ENCODE results near the gene SPAG16.

Gene SPAG16

GRCh38 chr2:214103276-214104001 lies 819.2 kb downstream of the SPAG16 start:
- Histone ChIP-seq H3K4me2 (ENCODE audit: low read depth, low read length, poor library complexity, severe bottlenecking) (no peak overlapping the region), H3K36me3 (ENCODE audit: low read length) (no peaks in the 10 kb centered on the region), H4K20me1 (ENCODE audit: low read depth, low read length) (no peaks in the 10 kb centered on the region), H3K27ac (ENCODE audit: low read depth, low read length) (no peak overlapping the region), H3K79me2 (ENCODE audit: insufficient read depth, low read length) (no peaks in the 10 kb centered on the region), H3K9me3 (ENCODE audit: insufficient read depth, low read length) (no peaks in the 10 kb centered on the region), H3K9me2 (replicated peaks; ENCODE audit: insufficient read depth, low read length) (no peaks in the 10 kb centered on the region; the same call in 1 of the 2 replicates), H3K27me3 (ENCODE audit: low read length) (no peaks in the 10 kb centered on the region), H2AFZ (ENCODE audit: low read depth, low read length, severe bottlenecking) (no peak overlapping the region), H3K9ac (ENCODE audit: low read length) (no peak overlapping the region), H3F3A (ENCODE audit: insufficient read depth) (no peaks in the 10 kb centered on the region), H3K4me3 (ENCODE audit: insufficient read depth, low read length, poor library complexity, severe bottlenecking) (no peak overlapping the region)
- TF ChIP-seq CTCF (IDR thresholded peaks at IDR 0.05; ENCODE audit: insufficient read depth, low read length, poor library complexity, severe bottlenecking) (no peak), EZH2phosphoT487 (conservative IDR thresholded peaks at IDR 0.05; ENCODE audit: low read length) (no peak)

- H3K9ac ChIP-seq (ENCODE audit: low read length), result no peak overlapping the region
- no peak overlapping the region for H2AFZ ChIP-seq (ENCODE audit: low read depth, low read length, severe bottlenecking)
- H3K9me3 ChIP-seq (ENCODE audit: insufficient read depth, low read length), result no peaks in the 10 kb centered on the region
- H3K27me3 ChIP-seq (ENCODE audit: low read length), result no peaks in the 10 kb centered on the region
- no peaks in the 10 kb centered on the region for H3K79me2 ChIP-seq (ENCODE audit: insufficient read depth, low read length)
- no peaks in the 10 kb centered on the region; the same call in 1 of the 2 replicates for H3K9me2 ChIP-seq (replicated peaks; ENCODE audit: insufficient read depth, low read length)
- no peak for TF ChIP-seq EZH2phosphoT487 (conservative IDR thresholded peaks at IDR 0.05; ENCODE audit: low read length)
- no peak overlapping the region for H3K4me3 ChIP-seq (ENCODE audit: insufficient read depth, low read length, poor library complexity, severe bottlenecking)
- no peaks in the 10 kb centered on the region for H3K36me3 ChIP-seq (ENCODE audit: low read length)
- H3F3A ChIP-seq (ENCODE audit: insufficient read depth), result no peaks in the 10 kb centered on the region
- no peak overlapping the region for H3K27ac ChIP-seq (ENCODE audit: low read depth, low read length)
- H4K20me1 ChIP-seq (ENCODE audit: low read depth, low read length), result no peaks in the 10 kb centered on the region
- no peak overlapping the region for H3K4me2 ChIP-seq (ENCODE audit: low read depth, low read length, poor library complexity, severe bottlenecking)
These were observed 820.0 kb downstream of the SPAG16 start for GRCh38 chr2:214104219-214104618.

GRCh38 chr2:214104967-214105366 lies 820.7 kb downstream of the SPAG16 start:
- no peak overlapping the region for H2AFZ ChIP-seq (ENCODE audit: low read depth, low read length, severe bottlenecking)
- H4K20me1 ChIP-seq (ENCODE audit: low read depth, low read length), result no peaks in the 10 kb centered on the region
- H3K9me2 ChIP-seq (replicated peaks; ENCODE audit: insufficient read depth, low read length), result no peaks in the 10 kb centered on the region; the same call in 1 of the 2 replicates
- no peaks in the 10 kb centered on the region for H3K27me3 ChIP-seq (ENCODE audit: low read length)
- H3K9ac ChIP-seq (ENCODE audit: low read length), result no peak overlapping the region
- H3K4me2 ChIP-seq (ENCODE audit: low read depth, low read length, poor library complexity, severe bottlenecking), result no peak overlapping the region
- H3K79me2 ChIP-seq (ENCODE audit: insufficient read depth, low read length), result no peaks in the 10 kb centered on the region
- H3K36me3 ChIP-seq (ENCODE audit: low read length), result no peaks in the 10 kb centered on the region
- no peaks in the 10 kb centered on the region for H3K9me3 ChIP-seq (ENCODE audit: insufficient read depth, low read length)
- H3F3A ChIP-seq (ENCODE audit: insufficient read depth), result no peaks in the 10 kb centered on the region
- H3K4me3 ChIP-seq (ENCODE audit: insufficient read depth, low read length, poor library complexity, severe bottlenecking), result no peak overlapping the region
- H3K27ac ChIP-seq (ENCODE audit: low read depth, low read length), result no peak overlapping the region
- TF ChIP-seq CTCF (IDR thresholded peaks at IDR 0.05; ENCODE audit: insufficient read depth, low read length, poor library complexity, severe bottlenecking), result no peak
- no peak for TF ChIP-seq EZH2phosphoT487 (conservative IDR thresholded peaks at IDR 0.05; ENCODE audit: low read length)

GRCh38 chr2:214107726-214108125 lies 823.5 kb downstream of the SPAG16 start:
- H3K9me3 ChIP-seq (ENCODE audit: insufficient read depth, low read length), result no peaks in the 10 kb centered on the region
- H4K20me1 ChIP-seq (ENCODE audit: low read depth, low read length), result no peaks in the 10 kb centered on the region
- no peaks in the 10 kb centered on the region for H3K27me3 ChIP-seq (ENCODE audit: low read length)
- H3K79me2 ChIP-seq (ENCODE audit: insufficient read depth, low read length), result no peaks in the 10 kb centered on the region
- no peak overlapping the region for H3K4me2 ChIP-seq (ENCODE audit: low read depth, low read length, poor library complexity, severe bottlenecking)
- no peak overlapping the region for H2AFZ ChIP-seq (ENCODE audit: low read depth, low read length, severe bottlenecking)
- no peak overlapping the region for H3K9ac ChIP-seq (ENCODE audit: low read length)
- no peaks in the 10 kb centered on the region for H3F3A ChIP-seq (ENCODE audit: insufficient read depth)
- TF ChIP-seq CTCF (IDR thresholded peaks at IDR 0.05; ENCODE audit: insufficient read depth, low read length, poor library complexity, severe bottlenecking), result no peak
- TF ChIP-seq EZH2phosphoT487 (conservative IDR thresholded peaks at IDR 0.05; ENCODE audit: low read length), result no peak
- H3K4me3 ChIP-seq (ENCODE audit: insufficient read depth, low read length, poor library complexity, severe bottlenecking), result no peak overlapping the region
- H3K27ac ChIP-seq (ENCODE audit: low read depth, low read length), result no peak overlapping the region
- no peaks in the 10 kb centered on the region for H3K36me3 ChIP-seq (ENCODE audit: low read length)
- no peaks in the 10 kb centered on the region for H3K9me2 ChIP-seq (replicated peaks; ENCODE audit: insufficient read depth, low read length)
